ENCODE measurements around the gene RAB19. TPM values are rescaled to one million over a fixed set of nuclear protein-coding genes. Genes with fewer than 3 reads are reported as not detected.
"Not testable (repeated sequence)": the region's sequence is repeated elsewhere in the genome, so short reads cannot be mapped to it uniquely, and the experiment has no call there.

Gene RAB19
- total and polyA plus RNA-seq, 4 donors: 0.17 to 0.84 TPM; not detected in 2

DNA sequence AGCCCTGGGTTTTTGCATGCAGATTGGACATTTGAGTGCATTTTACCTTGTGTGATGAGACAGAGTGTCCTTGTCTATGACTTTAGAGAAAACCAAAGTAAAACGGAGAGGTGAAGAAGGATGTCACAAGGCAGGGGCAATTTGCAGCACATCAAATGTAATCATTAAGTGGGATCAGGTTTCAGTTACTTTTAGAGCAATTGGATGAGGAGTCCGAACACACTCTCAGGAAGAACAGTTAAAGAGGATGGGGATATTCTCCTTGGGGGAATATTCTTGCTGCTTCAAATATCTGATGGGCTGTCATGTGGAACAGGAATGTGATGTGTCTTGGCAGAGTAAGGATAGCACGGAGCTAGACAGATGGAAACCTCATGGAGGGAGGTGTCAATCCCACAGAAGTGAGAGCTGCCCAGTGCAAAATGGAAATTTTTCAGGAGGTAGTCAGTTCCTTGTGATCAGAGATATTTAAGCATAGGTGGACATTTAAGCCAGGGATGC lies 757 bp downstream of the RAB19 start (continued):
- TF ChIP-seq, protein P1, sequence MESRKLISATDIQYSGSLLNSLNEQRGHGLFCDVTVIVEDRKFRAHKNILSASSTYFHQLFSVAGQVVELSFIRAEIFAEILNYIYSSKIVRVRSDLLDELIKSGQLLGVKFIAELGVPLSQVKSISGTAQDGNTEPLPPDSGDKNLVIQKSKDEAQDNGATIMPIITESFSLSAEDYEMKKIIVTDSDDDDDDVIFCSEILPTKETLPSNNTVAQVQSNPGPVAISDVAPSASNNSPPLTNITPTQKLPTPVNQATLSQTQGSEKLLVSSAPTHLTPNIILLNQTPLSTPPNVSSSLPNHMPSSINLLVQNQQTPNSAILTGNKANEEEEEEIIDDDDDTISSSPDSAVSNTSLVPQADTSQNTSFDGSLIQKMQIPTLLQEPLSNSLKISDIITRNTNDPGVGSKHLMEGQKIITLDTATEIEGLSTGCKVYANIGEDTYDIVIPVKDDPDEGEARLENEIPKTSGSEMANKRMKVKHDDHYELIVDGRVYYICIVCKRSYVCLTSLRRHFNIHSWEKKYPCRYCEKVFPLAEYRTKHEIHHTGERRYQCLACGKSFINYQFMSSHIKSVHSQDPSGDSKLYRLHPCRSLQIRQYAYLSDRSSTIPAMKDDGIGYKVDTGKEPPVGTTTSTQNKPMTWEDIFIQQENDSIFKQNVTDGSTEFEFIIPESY (IDR thresholded peaks at IDR 0.05): no peak
- no peak for TF ChIP-seq FOXA2 (IDR thresholded peaks at IDR 0.05)
- no peak for TF ChIP-seq EGR1 (IDR thresholded peaks at IDR 0.05; ENCODE audit: low read depth in 2 of 2)
- TF ChIP-seq SP1 (IDR thresholded peaks at IDR 0.05): no peak

DNA sequence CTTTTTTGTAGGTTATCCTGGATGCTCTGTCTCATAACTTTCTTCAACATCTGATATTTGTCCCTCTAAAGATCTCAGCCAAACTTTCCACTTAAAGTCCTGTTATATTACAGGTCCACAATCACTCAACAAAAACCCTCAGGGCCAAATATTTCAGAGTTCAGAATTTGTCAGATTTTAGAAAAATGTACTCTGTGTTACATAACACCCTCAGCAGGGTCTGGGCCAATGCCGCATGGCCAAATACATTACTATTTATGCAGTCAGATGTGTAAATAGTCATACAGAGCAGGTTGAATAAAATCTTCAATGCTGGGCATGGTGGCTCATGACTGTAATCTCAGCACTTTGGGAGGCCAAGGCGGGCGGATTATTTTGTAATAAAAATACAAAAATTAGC lies 11.5 kb downstream of the RAB19 start:
- TF ChIP-seq GABPA (IDR thresholded peaks at IDR 0.05 in 1 of 2, conservative IDR thresholded peaks at IDR 0.05 in 1 of 2) (no peak), SP1 (IDR thresholded peaks at IDR 0.05) (no peak), JUND (IDR thresholded peaks at IDR 0.05) (no peak)
- TF ChIP-seq, protein P2, sequence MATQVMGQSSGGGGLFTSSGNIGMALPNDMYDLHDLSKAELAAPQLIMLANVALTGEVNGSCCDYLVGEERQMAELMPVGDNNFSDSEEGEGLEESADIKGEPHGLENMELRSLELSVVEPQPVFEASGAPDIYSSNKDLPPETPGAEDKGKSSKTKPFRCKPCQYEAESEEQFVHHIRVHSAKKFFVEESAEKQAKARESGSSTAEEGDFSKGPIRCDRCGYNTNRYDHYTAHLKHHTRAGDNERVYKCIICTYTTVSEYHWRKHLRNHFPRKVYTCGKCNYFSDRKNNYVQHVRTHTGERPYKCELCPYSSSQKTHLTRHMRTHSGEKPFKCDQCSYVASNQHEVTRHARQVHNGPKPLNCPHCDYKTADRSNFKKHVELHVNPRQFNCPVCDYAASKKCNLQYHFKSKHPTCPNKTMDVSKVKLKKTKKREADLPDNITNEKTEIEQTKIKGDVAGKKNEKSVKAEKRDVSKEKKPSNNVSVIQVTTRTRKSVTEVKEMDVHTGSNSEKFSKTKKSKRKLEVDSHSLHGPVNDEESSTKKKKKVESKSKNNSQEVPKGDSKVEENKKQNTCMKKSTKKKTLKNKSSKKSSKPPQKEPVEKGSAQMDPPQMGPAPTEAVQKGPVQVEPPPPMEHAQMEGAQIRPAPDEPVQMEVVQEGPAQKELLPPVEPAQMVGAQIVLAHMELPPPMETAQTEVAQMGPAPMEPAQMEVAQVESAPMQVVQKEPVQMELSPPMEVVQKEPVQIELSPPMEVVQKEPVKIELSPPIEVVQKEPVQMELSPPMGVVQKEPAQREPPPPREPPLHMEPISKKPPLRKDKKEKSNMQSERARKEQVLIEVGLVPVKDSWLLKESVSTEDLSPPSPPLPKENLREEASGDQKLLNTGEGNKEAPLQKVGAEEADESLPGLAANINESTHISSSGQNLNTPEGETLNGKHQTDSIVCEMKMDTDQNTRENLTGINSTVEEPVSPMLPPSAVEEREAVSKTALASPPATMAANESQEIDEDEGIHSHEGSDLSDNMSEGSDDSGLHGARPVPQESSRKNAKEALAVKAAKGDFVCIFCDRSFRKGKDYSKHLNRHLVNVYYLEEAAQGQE (IDR thresholded peaks at IDR 0.05): no peak
- H3K9me3 ChIP-seq (ENCODE audit: control insufficient read depth in 4 of 4, low read length in 3 of 4): no peaks in the 10 kb centered on the region
- H3K4me1 ChIP-seq (ENCODE audit: control insufficient read depth in 4 of 4, insufficient read depth in 4 of 4, low read length in 3 of 4): no peaks in the 10 kb centered on the region
- no peak overlapping the region for H3K27ac ChIP-seq (ENCODE audit: low read depth in 1 of 2, low read length in 2 of 2)
- no peak for DNase-seq (ENCODE audit: low spot score)
- H3K4me3 ChIP-seq (ENCODE audit: low read depth in 1 of 3, low read length in 3 of 3): no peak overlapping the region
- no peaks in the 10 kb centered on the region for H3K27me3 ChIP-seq (ENCODE audit: control insufficient read depth in 4 of 4, insufficient read depth in 4 of 4, low read length in 3 of 4)
- H3K36me3 ChIP-seq (ENCODE audit: control insufficient read depth in 4 of 4, insufficient read depth in 3 of 4, low read depth in 1 of 4, low read length in 3 of 4): no peaks in the 10 kb centered on the region
- H3K9ac ChIP-seq (ENCODE audit: low read depth in 1 of 2, low read length in 2 of 2): no peak overlapping the region
- 97% methylated on average over 3 of the region's 3 CpGs for WGBS

DNA sequence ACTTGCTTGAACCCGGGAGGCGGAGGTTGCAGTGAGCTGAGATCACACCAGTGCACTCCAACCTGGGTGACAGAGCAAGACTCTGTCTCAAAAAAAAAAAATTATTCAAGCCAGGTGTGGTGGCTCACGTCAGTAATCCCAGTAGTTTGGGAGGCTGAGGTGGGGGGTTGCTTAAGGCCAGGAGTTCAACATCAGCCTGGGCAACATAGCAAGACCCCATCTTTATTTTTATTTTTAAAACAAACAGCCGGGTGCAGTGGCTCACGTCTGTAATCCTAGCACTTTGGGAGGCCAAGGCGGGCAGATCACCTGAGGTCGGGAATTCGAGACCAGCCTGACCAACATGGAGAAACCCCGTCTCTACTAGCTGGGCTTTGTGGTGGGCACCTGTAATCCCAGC lies 12.0 kb downstream of the RAB19 start:
- H3K9ac ChIP-seq (ENCODE audit: low read depth in 1 of 2, low read length in 2 of 2); H3K27ac ChIP-seq (ENCODE audit: low read depth in 1 of 2, low read length in 2 of 2); DNase-seq (ENCODE audit: low spot score); H3K9me3 ChIP-seq (ENCODE audit: control insufficient read depth in 4 of 4, low read length in 3 of 4); H3K4me3 ChIP-seq (ENCODE audit: low read depth in 1 of 3, low read length in 3 of 3); H3K36me3 ChIP-seq (ENCODE audit: control insufficient read depth in 4 of 4, insufficient read depth in 3 of 4, low read depth in 1 of 4, low read length in 3 of 4); H3K4me1 ChIP-seq (ENCODE audit: control insufficient read depth in 4 of 4, insufficient read depth in 4 of 4, low read length in 3 of 4); H3K27me3 ChIP-seq (ENCODE audit: control insufficient read depth in 4 of 4, insufficient read depth in 4 of 4, low read length in 3 of 4): not testable (repeated sequence)
- WGBS: 96% methylated on average over 9 of the region's 9 CpGs

DNA sequence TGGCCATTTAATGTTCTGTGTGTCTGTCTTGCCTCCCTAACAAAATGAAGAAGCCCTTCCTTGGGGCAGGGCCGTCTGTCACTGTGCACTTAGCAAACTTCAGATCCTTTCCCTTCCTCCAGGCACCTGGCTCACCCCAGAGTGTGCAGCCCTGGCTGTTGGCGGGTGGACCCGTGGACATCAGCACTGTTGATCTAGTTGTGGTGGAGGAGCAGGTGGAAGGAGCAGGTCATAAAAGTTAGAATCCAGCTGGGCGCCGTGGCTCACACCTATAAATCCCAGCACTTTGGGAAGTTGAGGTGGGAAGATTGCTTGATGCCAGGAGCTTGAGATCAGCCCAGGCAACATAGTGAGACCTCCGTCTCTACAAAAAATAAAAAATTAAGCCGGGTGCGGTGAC lies 12.7 kb downstream of the RAB19 start:
- no peak overlapping the region for H3K27ac ChIP-seq (ENCODE audit: low read depth in 1 of 2, low read length in 2 of 2)
- H3K9me3 ChIP-seq (ENCODE audit: control insufficient read depth in 4 of 4, low read length in 3 of 4): no peaks in the 10 kb centered on the region
- H3K4me3 ChIP-seq (ENCODE audit: low read depth in 1 of 3, low read length in 3 of 3): no peak overlapping the region
- H3K27me3 ChIP-seq (ENCODE audit: control insufficient read depth in 4 of 4, insufficient read depth in 4 of 4, low read length in 3 of 4): no peaks in the 10 kb centered on the region
- no peak for DNase-seq (ENCODE audit: low spot score)
- WGBS: 88% methylated on average over 8 of the region's 8 CpGs
- no peak overlapping the region for H3K9ac ChIP-seq (ENCODE audit: low read depth in 1 of 2, low read length in 2 of 2)
- no peaks in the 10 kb centered on the region for H3K36me3 ChIP-seq (ENCODE audit: control insufficient read depth in 4 of 4, insufficient read depth in 3 of 4, low read depth in 1 of 4, low read length in 3 of 4)
- H3K4me1 ChIP-seq (ENCODE audit: control insufficient read depth in 4 of 4, insufficient read depth in 4 of 4, low read length in 3 of 4): no peaks in the 10 kb centered on the region
- TF ChIP-seq HNF4G (IDR thresholded peaks at IDR 0.05) (no peak), HNF4A (conservative IDR thresholded peaks at IDR 0.05) (no peak), EGR1 (IDR thresholded peaks at IDR 0.05; ENCODE audit: low read depth in 2 of 2) (no peak), NR2F2 (IDR thresholded peaks at IDR 0.05) (no peak), JUND (IDR thresholded peaks at IDR 0.05) (no peak), GABPA (IDR thresholded peaks at IDR 0.05 in 1 of 2, conservative IDR thresholded peaks at IDR 0.05 in 1 of 2) (no peak)
- TF ChIP-seq, protein P3, sequence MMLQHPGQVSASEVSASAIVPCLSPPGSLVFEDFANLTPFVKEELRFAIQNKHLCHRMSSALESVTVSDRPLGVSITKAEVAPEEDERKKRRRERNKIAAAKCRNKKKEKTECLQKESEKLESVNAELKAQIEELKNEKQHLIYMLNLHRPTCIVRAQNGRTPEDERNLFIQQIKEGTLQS (IDR thresholded peaks at IDR 0.05): no peak
- TF ChIP-seq, protein P4, sequence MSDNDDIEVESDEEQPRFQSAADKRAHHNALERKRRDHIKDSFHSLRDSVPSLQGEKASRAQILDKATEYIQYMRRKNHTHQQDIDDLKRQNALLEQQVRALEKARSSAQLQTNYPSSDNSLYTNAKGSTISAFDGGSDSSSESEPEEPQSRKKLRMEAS (IDR thresholded peaks at IDR 0.05): no peak
- TF ChIP-seq, protein P1 (IDR thresholded peaks at IDR 0.05): no peak
- TF ChIP-seq, protein P2 (IDR thresholded peaks at IDR 0.05): no peak

Measured in liver (tissue), 9 donors.